Lower leg skin (tissue), 4 donors: ENCODE measurements around the gene MYPN. TPM values are rescaled to one million over a fixed set of nuclear protein-coding genes. Genes with fewer than 3 reads are reported as not detected.

Source experiments
- DNase-seq, 2 donors: peaks; one replicate each; pipeline ENCODE4 v3.0.0-alpha.2; 2019; ENCODE audit warnings: low spot score in 2 of 2
- H3K4me3 ChIP-seq: fragments of 200-600 bp; sonication (generic); 2 replicates; pipeline ENCODE4 v1.5.1; 2017; ENCODE audit warnings: mild to moderate bottlenecking, low read depth; ENCODE audit not compliant: poor library complexity, severe bottlenecking
- CTCF ChIP-seq, 3 donors: fragments of 450-650 bp; IDR thresholded peaks; one replicate each; pipeline ENCODE4 v1.5.1; 2016; ENCODE audit warnings: antibody characterized with exemption in 3 of 3, mild to moderate bottlenecking in 3 of 3, moderate library complexity in 2 of 3
- POLR2A ChIP-seq, 2 donors: fragments of 450-650 bp; IDR thresholded peaks; one replicate each; pipeline ENCODE4 v1.6.1; 2016 to 2017; ENCODE audit warnings: antibody characterized with exemption in 2 of 2, mild to moderate bottlenecking in 1 of 2, moderate library complexity in 1 of 2
- WGBS, 2 donors: methylation state at CpG; one replicate each; pipeline ENCODE4 v1.1.5; 2018; 5-methylcytosine and 5-hydroxymethylcytosine counted together
- intact Hi-C: fragments of 100-400 bp; cut with DNase I; formaldehyde crosslinking; loops from one replicate; pipeline ENCODE4 v1.15.0; 2023; ENCODE audit warnings: low total_unique reads
- total RNA-seq, 4 donors: library from RNA; depleted of rRNA; stranded (reverse); fragments of >200 nt; gene quantifications; one replicate each; pipeline ENCODE4 v1.1.0, GENCODE V29; 2016

The MYPN gene
- total RNA-seq, 4 donors from 2014 or later: 0.52 TPM; not detected in 3

DNA sequence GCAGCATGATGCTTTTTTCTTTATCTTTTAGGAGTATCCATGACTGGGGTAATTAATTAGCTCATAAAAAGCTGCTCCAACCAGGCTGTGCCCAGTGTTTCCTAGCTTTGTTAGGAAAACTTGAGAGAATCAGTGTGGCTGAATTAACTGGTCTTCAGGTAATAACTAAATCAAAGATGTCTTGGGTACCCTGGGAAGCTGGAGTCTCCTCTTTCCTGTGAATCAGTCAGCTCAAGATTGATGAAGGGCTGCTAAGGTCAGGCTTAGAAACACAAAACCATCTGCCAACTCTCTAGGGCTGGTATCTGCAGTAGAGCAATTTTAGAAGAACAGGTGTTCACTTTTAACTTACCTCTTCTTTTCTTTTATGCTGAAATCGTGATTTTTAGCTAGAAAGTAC, 144.1 kb downstream of the MYPN start:
- DNase-seq: no peak
- TF ChIP-seq POLR2A (IDR thresholded peaks at IDR 0.05): no peak
- TF ChIP-seq CTCF (IDR thresholded peaks at IDR 0.05): no peak
- intact Hi-C loops: no loop called here
- no peak overlapping the region for H3K4me3 ChIP-seq
- 35 to 44% methylated on average over 1 of the region's 1 CpG for WGBS, 2 donors

GRCh38 chr10:68261132-68261856, 152.0 kb downstream of the MYPN start:
- DNase-seq: no peak
- intact Hi-C loops: no loop called here
- H3K4me3 ChIP-seq: no peak overlapping the region
- TF ChIP-seq POLR2A (IDR thresholded peaks at IDR 0.05) (no peak), CTCF (IDR thresholded peaks at IDR 0.05) (no peak)
- WGBS, 2 donors: 84 to 89% methylated on average over 8 of the region's 8 CpGs

Other genes with a start within 250 kb of the MYPN start
- 10 to 100 TPM; 17.6 to 23.1 (median 19.4) TPM for gene SIRT1, start 224.8 kb upstream of the MYPN start, total RNA-seq
- 10 to 100 TPM; 26.0 to 39.8 (median 33.1) TPM for gene HERC4, start 34.2 kb upstream of the MYPN start, total RNA-seq
- under 1 TPM in 3 of 4 donors, not detected in 1; 0.38 to 0.99 (median 0.49) TPM for gene ATOH7, start 122.6 kb downstream of the MYPN start, total RNA-seq
- gene HNRNPH3, start 222.6 kb downstream of the MYPN start, total RNA-seq: 10 to 100 TPM; 23.5 to 82.1 (median 43.6) TPM
- gene PBLD, start 223.4 kb downstream of the MYPN start, total RNA-seq: 1 to 10 TPM; 2.0 to 3.6 (median 2.8) TPM